Measurements from ENCODE around the gene AQP1. TPM values are rescaled to one million over a fixed set of nuclear protein-coding genes. Genes with fewer than 3 reads are reported as not detected.
A peak's percentile ranks its signal among the peaks of the same experiment; 100 is the strongest.

AQP1 gene
- total RNA-seq: 3.9 to 18.6 TPM (median 18.0 TPM) in 3 replicates
- long read RNA-seq, transcript AQP1-201 (4 exons, 2,913 nt): major isoform, 8 of 15 reads
- long read RNA-seq, partial matches to known transcripts: 1 of 15 reads
- long read RNA-seq, other reads (novel, unspliced or antisense): 5 of 15 reads

DNA sequence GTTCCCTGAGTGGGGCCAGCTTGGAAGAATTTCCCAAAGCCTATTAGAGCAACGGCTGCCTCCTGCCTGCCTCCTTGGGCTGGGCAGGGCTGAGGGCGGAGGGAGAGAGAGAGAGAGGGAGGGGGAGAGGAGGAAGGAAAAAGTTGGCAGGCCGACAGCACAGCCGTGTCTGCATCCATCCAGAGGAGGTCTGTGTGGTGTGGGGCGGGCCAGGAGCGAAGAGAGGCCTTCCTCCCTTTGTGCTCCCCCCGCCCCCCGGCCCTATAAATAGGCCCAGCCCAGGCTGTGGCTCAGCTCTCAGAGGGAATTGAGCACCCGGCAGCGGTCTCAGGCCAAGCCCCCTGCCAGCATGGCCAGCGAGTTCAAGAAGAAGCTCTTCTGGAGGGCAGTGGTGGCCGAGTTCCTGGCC, at the start of gene AQP1:
Gene AQP1, plus strand, starts transcription at position 293 of the 409 bp plus-strand sequence. Its CDS starts 57 bp downstream, at position 350.
- TF ChIP-seq, protein P1, sequence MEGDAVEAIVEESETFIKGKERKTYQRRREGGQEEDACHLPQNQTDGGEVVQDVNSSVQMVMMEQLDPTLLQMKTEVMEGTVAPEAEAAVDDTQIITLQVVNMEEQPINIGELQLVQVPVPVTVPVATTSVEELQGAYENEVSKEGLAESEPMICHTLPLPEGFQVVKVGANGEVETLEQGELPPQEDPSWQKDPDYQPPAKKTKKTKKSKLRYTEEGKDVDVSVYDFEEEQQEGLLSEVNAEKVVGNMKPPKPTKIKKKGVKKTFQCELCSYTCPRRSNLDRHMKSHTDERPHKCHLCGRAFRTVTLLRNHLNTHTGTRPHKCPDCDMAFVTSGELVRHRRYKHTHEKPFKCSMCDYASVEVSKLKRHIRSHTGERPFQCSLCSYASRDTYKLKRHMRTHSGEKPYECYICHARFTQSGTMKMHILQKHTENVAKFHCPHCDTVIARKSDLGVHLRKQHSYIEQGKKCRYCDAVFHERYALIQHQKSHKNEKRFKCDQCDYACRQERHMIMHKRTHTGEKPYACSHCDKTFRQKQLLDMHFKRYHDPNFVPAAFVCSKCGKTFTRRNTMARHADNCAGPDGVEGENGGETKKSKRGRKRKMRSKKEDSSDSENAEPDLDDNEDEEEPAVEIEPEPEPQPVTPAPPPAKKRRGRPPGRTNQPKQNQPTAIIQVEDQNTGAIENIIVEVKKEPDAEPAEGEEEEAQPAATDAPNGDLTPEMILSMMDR (IDR thresholded peaks at IDR 0.05): no peak
- no peak for DNase-seq (ENCODE audit: low spot score)
- H3K4me3 Mint-ChIP-seq (ENCODE audit: unreplicated experiment): peak within 1 kb of the TSS; percentile 62

GRCh38 chr7:30862995-30863705, 48.5 kb upstream of the AQP1 start:
- H3K9me3 Mint-ChIP-seq (ENCODE audit: low read depth): no peaks in the 10 kb centered on the region
- H3K27me3 Mint-ChIP-seq (ENCODE audit: low read depth): no peaks in the 10 kb centered on the region
- no peak for DNase-seq (ENCODE audit: low spot score)
- peaks cover 7% of the 10 kb centered on the region for H3K36me3 Mint-ChIP-seq (ENCODE audit: low read depth)
- TF ChIP-seq, protein P1 (IDR thresholded peaks at IDR 0.05): no peak
- peaks cover 12% of the 10 kb centered on the region for H3K4me1 Mint-ChIP-seq (ENCODE audit: low read depth)
- H3K4me3 Mint-ChIP-seq (ENCODE audit: unreplicated experiment): no peak overlapping the region
- no peak overlapping the region for H3K27ac Mint-ChIP-seq (ENCODE audit: unreplicated experiment)

More for the DNA sequence above, at the start of gene AQP1:
- no peaks in the 10 kb centered on the region for H3K36me3 Mint-ChIP-seq (ENCODE audit: low read depth)
- no peaks in the 10 kb centered on the region for H3K9me3 Mint-ChIP-seq (ENCODE audit: low read depth)
- H3K4me1 Mint-ChIP-seq (ENCODE audit: low read depth): peaks cover 43% of the 10 kb centered on the region
- H3K27ac Mint-ChIP-seq (ENCODE audit: unreplicated experiment): peak within 1 kb of the TSS; percentile 49
- H3K27me3 Mint-ChIP-seq (ENCODE audit: low read depth): peaks cover 2% of the 10 kb centered on the region

GRCh38 chr7:30863706-30864035, 48.0 kb upstream of the AQP1 start:
- Mint-ChIP-seq H3K4me3 (ENCODE audit: unreplicated experiment) (no peak overlapping the region), H3K9me3 (ENCODE audit: low read depth) (no peaks in the 10 kb centered on the region), H3K36me3 (ENCODE audit: low read depth) (peaks cover 6% of the 10 kb centered on the region), H3K4me1 (ENCODE audit: low read depth) (peaks cover 12% of the 10 kb centered on the region), H3K27me3 (ENCODE audit: low read depth) (no peaks in the 10 kb centered on the region), H3K27ac (ENCODE audit: unreplicated experiment) (no peak overlapping the region)
- DNase-seq (ENCODE audit: low spot score): no peak
- TF ChIP-seq, protein P1 (IDR thresholded peaks at IDR 0.05): no peak

- TF ChIP-seq, protein P1 (IDR thresholded peaks at IDR 0.05): no peak
- H3K36me3 Mint-ChIP-seq (ENCODE audit: low read depth): peaks cover 6% of the 10 kb centered on the region
- no peak for DNase-seq (ENCODE audit: low spot score)
- no peaks in the 10 kb centered on the region for H3K9me3 Mint-ChIP-seq (ENCODE audit: low read depth)
- peaks cover 12% of the 10 kb centered on the region for H3K4me1 Mint-ChIP-seq (ENCODE audit: low read depth)
- H3K27me3 Mint-ChIP-seq (ENCODE audit: low read depth): no peaks in the 10 kb centered on the region
- no peak overlapping the region for H3K4me3 Mint-ChIP-seq (ENCODE audit: unreplicated experiment)
- H3K27ac Mint-ChIP-seq (ENCODE audit: unreplicated experiment): no peak overlapping the region
Observed at GRCh38 chr7:30864101-30864500, 47.6 kb upstream of the AQP1 start.

- peaks cover 6% of the 10 kb centered on the region for H3K36me3 Mint-ChIP-seq (ENCODE audit: low read depth)
- H3K27ac Mint-ChIP-seq (ENCODE audit: unreplicated experiment): no peak overlapping the region
- H3K4me1 Mint-ChIP-seq (ENCODE audit: low read depth): peaks cover 12% of the 10 kb centered on the region
- no peaks in the 10 kb centered on the region for H3K27me3 Mint-ChIP-seq (ENCODE audit: low read depth)
- H3K9me3 Mint-ChIP-seq (ENCODE audit: low read depth): no peaks in the 10 kb centered on the region
- DNase-seq (ENCODE audit: low spot score): no peak
- TF ChIP-seq, protein P1 (IDR thresholded peaks at IDR 0.05): no peak
- H3K4me3 Mint-ChIP-seq (ENCODE audit: unreplicated experiment): no peak overlapping the region
Observed at GRCh38 chr7:30865076-30865475, 46.6 kb upstream of the AQP1 start.

Data from chondrocyte (in vitro differentiated cells).